ENCODE results near the gene DACT2. TPM values are rescaled to one million over a fixed set of nuclear protein-coding genes. Genes with fewer than 3 reads are reported as not detected.

Gene DACT2
- total and polyA plus RNA-seq, 10 of the 15 experiments (the other 5 are each of a cell fraction or from before 2014, with no cell fraction given) = not detected

DNA sequence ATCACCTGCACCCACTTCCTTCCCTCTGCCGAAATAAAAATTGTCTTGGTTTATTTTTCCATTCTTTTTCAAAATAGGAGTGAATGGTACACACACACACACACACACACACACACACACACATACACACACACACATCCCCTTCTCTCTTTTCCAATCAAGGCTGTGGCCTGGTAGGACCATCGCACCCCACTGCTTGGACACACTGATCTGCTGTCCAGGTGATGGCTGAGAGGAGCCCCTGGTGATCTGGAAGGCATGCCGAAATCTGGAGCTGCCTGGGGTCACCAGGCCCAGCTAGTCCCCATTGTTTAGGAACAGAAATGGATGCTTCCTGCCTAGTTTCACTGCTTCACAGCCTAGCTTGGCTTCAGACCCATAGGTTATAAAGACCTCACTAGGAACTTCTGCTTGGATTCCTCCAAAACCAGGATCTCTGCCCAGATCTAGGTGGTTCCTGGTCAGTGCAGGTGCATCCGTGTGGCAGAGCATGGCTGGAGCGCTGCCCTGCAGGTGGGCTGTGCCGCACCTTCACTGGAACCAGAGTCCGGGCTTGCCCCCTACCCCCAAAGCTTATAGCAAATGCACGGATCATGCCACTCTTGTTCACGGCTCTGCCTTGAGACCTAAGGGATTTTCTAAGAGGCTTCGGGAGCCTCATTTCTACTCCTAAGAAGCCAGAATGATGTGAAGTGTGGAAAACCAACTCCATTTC lies 42.9 kb upstream of the DACT2 start:
- Histone ChIP-seq H3K9ac (ENCODE audit: control insufficient read depth, insufficient read depth, low read length) (no peak overlapping the region), H3K9me3 (replicated peaks; ENCODE audit: control insufficient read depth, insufficient read depth, low read length) (no peaks in the 10 kb centered on the region), H3K36me3 (ENCODE audit: control insufficient read depth in 2 of 2, insufficient read depth in 2 of 2, low read length in 1 of 2) (no peaks in the 10 kb centered on the region), H2AFZ (ENCODE audit: control insufficient read depth, low read depth, low read length) (no peak overlapping the region), H3K27ac (ENCODE audit: control insufficient read depth, insufficient read depth) (no peak overlapping the region), H3K4me3 (no peak overlapping the region), H3K79me2 (ENCODE audit: control insufficient read depth, insufficient read depth, low read length) (no peaks in the 10 kb centered on the region), H3K4me1 (ENCODE audit: control insufficient read depth, insufficient read depth, low read length) (no peaks in the 10 kb centered on the region), H3K27me3 (replicated peaks in 1 of 2; ENCODE audit: control insufficient read depth in 2 of 2, insufficient read depth in 2 of 2, low read length in 1 of 2) (no peaks in the 10 kb centered on the region), H4K20me1 (ENCODE audit: control insufficient read depth, insufficient read depth) (no peaks in the 10 kb centered on the region), H3K4me2 (ENCODE audit: control insufficient read depth, insufficient read depth) (no peak overlapping the region)
- no TSS peak for BruUV-seq (replicated peaks)
- TF ChIP-seq, protein P1, sequence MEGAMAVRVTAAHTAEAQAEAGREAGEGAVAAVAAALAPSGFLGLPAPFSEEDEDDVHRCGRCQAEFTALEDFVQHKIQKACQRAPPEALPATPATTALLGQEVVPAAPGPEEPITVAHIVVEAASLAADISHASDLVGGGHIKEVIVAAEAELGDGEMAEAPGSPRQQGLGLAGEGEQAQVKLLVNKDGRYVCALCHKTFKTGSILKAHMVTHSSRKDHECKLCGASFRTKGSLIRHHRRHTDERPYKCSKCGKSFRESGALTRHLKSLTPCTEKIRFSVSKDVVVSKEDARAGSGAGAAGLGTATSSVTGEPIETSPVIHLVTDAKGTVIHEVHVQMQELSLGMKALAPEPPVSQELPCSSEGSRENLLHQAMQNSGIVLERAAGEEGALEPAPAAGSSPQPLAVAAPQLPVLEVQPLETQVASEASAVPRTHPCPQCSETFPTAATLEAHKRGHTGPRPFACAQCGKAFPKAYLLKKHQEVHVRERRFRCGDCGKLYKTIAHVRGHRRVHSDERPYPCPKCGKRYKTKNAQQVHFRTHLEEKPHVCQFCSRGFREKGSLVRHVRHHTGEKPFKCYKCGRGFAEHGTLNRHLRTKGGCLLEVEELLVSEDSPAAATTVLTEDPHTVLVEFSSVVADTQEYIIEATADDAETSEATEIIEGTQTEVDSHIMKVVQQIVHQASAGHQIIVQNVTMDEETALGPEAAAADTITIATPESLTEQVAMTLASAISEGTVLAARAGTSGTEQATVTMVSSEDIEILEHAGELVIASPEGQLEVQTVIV (IDR thresholded peaks at IDR 0.05; ENCODE audit: borderline replicate concordance, partially characterized antibody) = no peak
- TF ChIP-seq WRNIP1 (IDR thresholded peaks at IDR 0.05; ENCODE audit: borderline replicate concordance, low read depth, low read length) (no peak), NFXL1 (IDR thresholded peaks at IDR 0.05; ENCODE audit: borderline replicate concordance) (no peak), CREM (IDR thresholded peaks at IDR 0.05; ENCODE audit: low read depth) (no peak), NRF1 (conservative IDR thresholded peaks at IDR 0.05; ENCODE audit: low read depth, low read length) (no peak), MEF2A (IDR thresholded peaks at IDR 0.05; ENCODE audit: insufficient read depth, low read depth, low read length) (no peak), RUNX3 (IDR thresholded peaks at IDR 0.05; ENCODE audit: low read length) (no peak), KLF5 (IDR thresholded peaks at IDR 0.05; ENCODE audit: partially characterized antibody) (no peak), SIX5 (IDR thresholded peaks at IDR 0.05; ENCODE audit: low read depth, low read length, severe bottlenecking) (no peak)
- no peak for DNase-seq (ENCODE audit: low read depth, low spot score)
- intact Hi-C loops (cut with micrococcal nuclease; ENCODE audit: unreplicated experiment) (no loop called here), in situ Hi-C loops (cut with MboI) (no loop called here)
- FAIRE-seq = no peak
- no peak for ATAC-seq
- ChIA-PET CTCF (no interaction called here), RAD21 (ENCODE audit: unreplicated experiment) (no interaction called here), SMC1A (ENCODE audit: uncharacterized antibody, unreplicated experiment) (no interaction called here), POLR2A (no interaction called here)
- 38% methylated on average over 9 of the region's 10 CpGs for WGBS (ENCODE audit: insufficient coverage, insufficient replicate concordance, low lambda C conversion rate, missing lambda C conversion rate)
